Urinary bladder (tissue), 4 donors: ENCODE results near the gene ZBTB21. TPM values are rescaled to one million over a fixed set of nuclear protein-coding genes. Genes with fewer than 3 reads are reported as not detected.

Experiments
- DNase-seq: peaks from one replicate; pipeline ENCODE4 v3.0.0-alpha.2; 2015; ENCODE audit errors: extremely low spot score
- H3K27ac ChIP-seq: one replicate; pipeline ENCODE4 v1.5.1; 2013; ENCODE audit warnings: low read depth, mild to moderate bottlenecking, moderate library complexity
- H3K36me3 ChIP-seq: one replicate; pipeline ENCODE4 v1.6.1; 2013; ENCODE audit warnings: mild to moderate bottlenecking, moderate library complexity; ENCODE audit not compliant: insufficient read depth
- H3K4me1 ChIP-seq: one replicate; pipeline ENCODE4 v1.6.1; 2013; ENCODE audit warnings: mild to moderate bottlenecking, moderate library complexity; ENCODE audit not compliant: insufficient read depth
- H3K4me3 ChIP-seq: one replicate; pipeline ENCODE4 v1.5.1; 2013; ENCODE audit warnings: low read depth, low read length
- WGBS: extraction: QIAGEN DNeasy Blood & Tissue Kit; methylation state at CpG from one replicate; pipeline ENCODE4 v1.1.7; 2013; 5-methylcytosine and 5-hydroxymethylcytosine counted together
- polyA plus RNA-seq: library from polyadenylated mRNA; stranded (reverse); fragments of 200-250 nt; gene quantifications from one replicate; pipeline ENCODE4 v1.2.3, GENCODE V29; 2013
- total RNA-seq: library from RNA; depleted of rRNA; stranded (reverse); fragments of >200 nt; gene quantifications from one replicate; pipeline ENCODE4 v1.2.3, GENCODE V29; 2014
- donor health status: healthy with polysubstance abuse.
- donor health status: healthy.

ZBTB21 gene
- total and polyA plus RNA-seq, 2 donors, result 5.2 to 12.6 TPM

DNA sequence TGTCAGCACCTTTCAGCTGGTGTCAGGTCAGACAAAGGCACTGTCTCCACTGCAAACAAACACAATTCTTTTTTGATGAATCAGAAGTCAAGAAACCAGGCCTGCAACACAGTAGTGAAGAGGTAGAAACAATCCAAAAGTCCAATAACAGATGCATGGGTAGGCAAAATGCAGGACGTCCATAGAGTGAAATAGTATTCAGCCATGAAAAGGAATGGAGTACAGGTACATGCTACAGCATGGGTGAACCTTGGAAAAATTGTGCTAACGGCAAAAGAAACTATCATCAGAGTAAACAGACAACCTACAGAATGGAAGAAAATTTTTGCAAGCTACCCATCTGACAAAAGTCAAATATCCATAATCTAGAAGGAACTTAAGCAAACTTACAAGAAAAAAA, 26.2 kb upstream of the ZBTB21 start:
- H3K4me1 ChIP-seq, result no peaks in the 10 kb centered on the region
- WGBS, result 89% methylated on average over 2 of the region's 2 CpGs
- H3K36me3 ChIP-seq, result no peaks in the 10 kb centered on the region
- no peak overlapping the region for H3K27ac ChIP-seq
- no peak for DNase-seq
- no peak overlapping the region for H3K4me3 ChIP-seq

DNA sequence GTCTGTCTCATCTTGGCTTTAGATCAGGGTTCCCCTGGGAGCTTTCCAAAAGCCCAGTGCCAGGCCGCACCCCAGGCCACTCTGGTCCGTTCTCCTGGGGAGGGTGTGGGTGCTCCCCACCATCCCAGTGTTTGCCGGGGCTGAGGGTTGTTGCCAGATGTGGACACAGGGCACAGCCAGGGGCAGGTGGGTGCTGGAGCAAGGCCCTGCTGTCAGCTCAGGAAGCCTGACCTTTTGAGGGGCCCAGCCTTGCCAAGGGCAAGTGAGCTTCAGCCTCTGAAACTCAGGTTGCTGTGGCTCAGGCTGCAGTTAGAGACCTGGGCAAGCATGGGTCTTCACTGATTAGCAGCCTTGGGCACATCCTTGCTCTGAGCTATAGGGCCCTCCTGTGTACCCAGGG, 22.8 kb upstream of the ZBTB21 start:
- H3K4me1 ChIP-seq, result no peaks in the 10 kb centered on the region
- 82% methylated on average over 3 of the region's 3 CpGs for WGBS
- H3K4me3 ChIP-seq, result no peak overlapping the region
- no peak overlapping the region for H3K27ac ChIP-seq
- H3K36me3 ChIP-seq, result no peaks in the 10 kb centered on the region
- no peak for DNase-seq

DNA sequence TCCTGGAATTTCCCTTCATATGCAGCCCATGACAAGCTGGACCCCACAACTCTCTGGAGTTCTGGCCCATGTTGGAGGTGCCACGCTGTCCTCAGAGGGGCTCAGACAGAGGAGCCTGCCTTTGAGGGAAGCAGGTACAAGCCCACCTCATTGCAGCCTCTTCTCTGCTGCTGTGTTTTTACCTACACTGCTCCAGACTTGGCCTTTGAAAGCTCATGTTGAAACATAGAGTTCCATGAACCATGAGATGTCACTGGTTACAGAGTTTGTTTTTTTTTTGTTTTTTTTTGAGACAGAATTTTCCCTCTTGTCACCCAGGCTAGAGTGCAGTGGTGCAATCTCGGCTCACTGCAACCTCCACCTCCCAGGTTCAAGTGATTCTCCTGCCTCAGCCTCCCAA, 22.1 kb upstream of the ZBTB21 start:
- no peak for DNase-seq
- no peak overlapping the region for H3K4me3 ChIP-seq
- 94% methylated on average over 2 of the region's 2 CpGs for WGBS
- H3K4me1 ChIP-seq, result no peaks in the 10 kb centered on the region
- H3K36me3 ChIP-seq, result no peaks in the 10 kb centered on the region
- no peak overlapping the region for H3K27ac ChIP-seq

DNA sequence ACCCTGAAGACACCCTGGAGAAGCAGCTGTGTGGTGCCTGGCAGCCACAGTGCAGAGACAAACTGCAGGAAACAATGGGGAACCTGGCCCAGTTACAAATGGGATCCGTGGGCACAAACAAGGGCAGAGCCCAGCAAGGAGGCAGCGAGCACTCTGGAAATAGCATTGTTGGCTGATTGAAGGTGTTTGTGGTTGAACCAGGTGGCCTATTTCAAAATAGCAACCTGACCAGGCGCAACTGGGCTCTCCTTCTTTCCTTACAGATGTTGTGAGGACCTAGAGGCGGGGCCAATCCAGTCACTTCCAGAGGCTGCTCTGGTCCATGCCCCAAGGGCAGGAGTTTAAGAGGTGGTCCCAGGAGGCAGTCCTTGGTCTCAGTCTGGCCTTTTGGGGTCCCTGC, 21.7 kb upstream of the ZBTB21 start:
- 81% methylated on average over 4 of the region's 4 CpGs for WGBS
- no peak overlapping the region for H3K4me3 ChIP-seq
- no peak overlapping the region for H3K27ac ChIP-seq
- DNase-seq, result no peak
- no peaks in the 10 kb centered on the region for H3K4me1 ChIP-seq
- no peaks in the 10 kb centered on the region for H3K36me3 ChIP-seq

DNA sequence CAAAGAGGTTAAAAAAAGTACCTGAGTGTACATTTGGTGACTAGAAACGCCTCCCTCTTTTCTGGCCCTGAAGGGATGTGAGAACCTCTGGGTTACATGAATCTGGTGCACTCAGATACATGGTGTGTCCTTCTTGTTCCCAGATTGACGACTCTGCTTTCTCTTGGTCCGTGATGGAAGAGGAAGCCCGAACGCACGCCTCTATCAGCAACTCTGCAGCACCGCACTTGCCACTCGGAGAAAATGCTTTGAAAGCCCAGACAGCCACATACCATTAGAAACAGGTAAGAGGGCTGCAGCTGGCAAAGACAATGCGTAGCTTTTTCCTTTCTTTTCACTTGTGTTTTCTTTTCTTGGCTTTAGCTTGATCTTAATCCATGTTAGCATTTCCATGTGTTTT, 21.1 kb upstream of the ZBTB21 start:
- DNase-seq, result no peak
- H3K4me3 ChIP-seq, result no peak overlapping the region
- 85% methylated on average over 9 of the region's 9 CpGs for WGBS
- no peaks in the 10 kb centered on the region for H3K4me1 ChIP-seq
- H3K36me3 ChIP-seq, result no peaks in the 10 kb centered on the region
- H3K27ac ChIP-seq, result no peak overlapping the region

DNA sequence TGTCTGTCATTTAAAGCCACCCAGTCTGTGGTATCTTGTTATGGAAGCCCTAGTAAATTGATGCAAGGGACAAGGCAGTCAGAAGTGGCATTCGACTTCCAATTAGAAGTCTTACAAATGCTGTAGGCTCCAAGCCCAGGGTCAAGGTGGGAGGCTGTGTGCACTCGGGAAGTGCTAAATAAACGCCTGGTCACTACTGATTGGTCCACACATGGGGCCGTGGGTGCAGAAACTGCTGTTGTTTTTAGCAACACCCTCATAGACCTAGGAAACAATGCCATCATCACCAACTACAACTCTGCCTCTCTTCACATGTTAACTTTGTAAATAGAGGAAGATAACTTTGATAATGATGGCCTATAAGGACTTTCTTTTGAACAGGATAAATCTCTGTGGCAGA, 20.2 kb upstream of the ZBTB21 start:
- H3K4me1 ChIP-seq, result no peaks in the 10 kb centered on the region
- H3K4me3 ChIP-seq, result no peak overlapping the region
- no peak overlapping the region for H3K27ac ChIP-seq
- no peak for DNase-seq
- no peaks in the 10 kb centered on the region for H3K36me3 ChIP-seq
- 88% methylated on average over 4 of the region's 4 CpGs for WGBS

DNA sequence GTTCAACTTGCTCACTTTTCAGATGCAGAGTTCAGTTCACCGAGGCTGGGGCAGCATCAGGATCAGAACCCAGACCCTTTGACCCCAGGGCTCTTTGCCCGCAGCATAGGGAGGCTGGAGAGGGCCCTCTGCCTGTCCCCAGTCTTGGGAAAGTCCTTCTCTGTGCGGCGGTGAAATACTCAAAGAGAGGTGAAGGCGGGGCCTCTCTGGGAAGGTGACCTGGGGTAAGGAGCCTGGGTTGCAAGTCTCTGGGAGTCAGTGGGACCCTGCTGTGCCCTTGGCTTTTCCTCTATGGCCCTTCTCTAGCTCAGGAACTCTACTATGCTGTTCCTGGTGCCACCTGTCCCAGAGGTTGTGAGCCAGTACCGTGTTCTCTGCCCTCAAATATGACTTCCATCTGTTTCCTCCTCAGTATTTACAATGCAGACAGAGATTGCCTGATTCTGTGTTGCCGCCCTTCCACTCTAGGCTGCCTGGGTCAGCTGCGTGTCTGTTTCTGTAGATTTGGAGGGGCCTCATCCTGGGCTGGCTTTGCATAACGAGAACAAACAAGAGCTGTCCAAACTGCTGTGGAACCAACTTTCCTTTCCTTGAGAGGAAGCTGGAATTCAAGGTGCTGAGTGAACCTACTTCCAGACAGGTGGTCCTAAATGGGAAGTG, 18.7 kb upstream of the ZBTB21 start:
- 74% methylated on average over 9 of the region's 9 CpGs for WGBS

DNA sequence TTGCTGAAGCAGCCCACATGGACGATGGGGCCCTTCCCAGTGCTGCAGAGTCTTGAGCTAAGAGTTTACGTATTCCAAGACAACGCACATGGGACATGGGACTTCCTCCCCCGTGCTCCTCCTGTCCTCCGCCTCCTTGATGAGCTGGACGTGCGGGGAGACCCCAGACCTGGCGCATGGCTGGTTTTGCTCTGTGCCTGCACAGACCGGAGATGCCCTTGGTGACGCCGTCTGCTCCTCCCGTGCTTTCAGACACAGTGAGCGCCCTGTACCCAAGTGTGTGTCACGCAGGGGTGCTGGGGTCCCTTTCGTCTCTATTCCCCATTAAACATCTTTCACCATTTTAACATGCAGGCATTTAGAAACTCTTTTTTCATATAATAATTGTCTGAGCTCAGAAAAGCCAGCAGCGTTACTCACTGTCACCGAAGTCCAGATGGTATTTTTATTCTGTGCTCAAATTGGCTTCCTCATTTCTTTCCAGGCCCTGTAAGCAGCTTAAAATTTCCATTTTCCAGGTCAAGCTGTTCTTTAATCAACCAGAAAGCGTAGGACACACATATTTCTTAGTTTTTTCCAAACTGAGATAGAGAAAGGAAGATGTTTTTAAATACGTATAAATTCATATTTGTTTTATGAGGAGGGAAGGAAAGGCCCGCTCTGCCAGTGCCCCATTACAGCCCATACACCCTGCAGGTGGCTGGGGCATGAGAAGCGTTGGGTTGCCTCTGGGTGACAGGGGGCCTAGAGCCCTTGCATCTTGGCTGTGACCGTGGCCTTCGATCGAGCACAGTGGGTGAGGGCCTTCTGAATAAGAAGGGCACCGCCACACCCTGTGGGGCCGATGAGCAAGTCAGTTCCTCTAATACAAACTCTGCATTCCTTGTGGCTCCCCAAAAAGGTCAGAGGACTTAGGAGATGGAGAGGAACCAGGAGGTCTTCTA, 17.9 kb upstream of the ZBTB21 start:
- H3K36me3 ChIP-seq, result no peaks in the 10 kb centered on the region

More for the DNA sequence above, 18.7 kb upstream of the ZBTB21 start:
- no peak for DNase-seq
- Histone ChIP-seq H3K36me3 (no peaks in the 10 kb centered on the region), H3K4me3 (no peak overlapping the region), H3K4me1 (no peaks in the 10 kb centered on the region), H3K27ac (no peak overlapping the region)

DNA sequence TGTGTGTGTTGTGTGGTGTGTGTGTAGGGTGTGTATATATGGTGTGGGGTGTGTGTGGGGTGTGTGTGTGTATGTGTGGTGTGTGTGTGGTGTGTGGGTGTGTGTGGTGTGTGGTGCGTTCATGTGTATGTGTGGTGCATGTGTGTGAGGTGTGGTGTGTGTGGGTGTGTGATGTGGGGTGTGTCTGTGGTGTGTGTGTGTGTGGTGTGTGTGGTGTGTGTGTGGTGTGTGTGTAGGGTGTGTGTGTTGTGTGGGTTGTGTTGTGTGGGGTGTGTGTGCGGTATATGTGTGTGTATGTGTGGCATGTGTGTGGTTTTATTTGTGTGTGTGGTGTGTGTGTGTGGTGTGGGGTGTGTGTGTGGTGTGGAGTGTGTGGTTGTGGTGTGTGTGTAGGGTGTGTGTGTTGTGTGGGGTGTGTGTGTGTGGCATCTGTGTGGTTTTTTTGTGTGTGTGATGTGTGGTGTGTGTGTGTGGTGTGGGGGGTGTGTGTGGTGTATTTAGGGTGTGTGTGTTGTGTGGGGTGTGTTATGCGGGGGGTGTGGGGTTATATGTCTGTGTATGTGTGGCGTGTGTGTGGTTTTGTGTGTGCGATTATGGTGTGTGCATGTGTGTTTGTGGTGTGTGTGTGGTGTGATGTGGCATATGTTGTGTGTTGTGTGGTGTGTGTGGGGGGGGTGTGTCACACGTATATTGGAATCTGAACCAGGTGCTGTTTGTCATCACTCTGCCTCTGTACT, 17.1 kb upstream of the ZBTB21 start:
- H3K36me3 ChIP-seq, result no peaks in the 10 kb centered on the region
- H3K27ac ChIP-seq, result no peak overlapping the region
- no peak overlapping the region for H3K4me3 ChIP-seq
- no peak for DNase-seq
- 85% methylated on average over 6 of the region's 6 CpGs for WGBS
- H3K4me1 ChIP-seq, result no peaks in the 10 kb centered on the region

More for the DNA sequence above, 17.9 kb upstream of the ZBTB21 start:
- Histone ChIP-seq H3K4me3 (no peak overlapping the region), H3K27ac (no peak overlapping the region), H3K4me1 (no peaks in the 10 kb centered on the region)
- 77% methylated on average over 26 of the region's 26 CpGs for WGBS
- DNase-seq, result no peak

DNA sequence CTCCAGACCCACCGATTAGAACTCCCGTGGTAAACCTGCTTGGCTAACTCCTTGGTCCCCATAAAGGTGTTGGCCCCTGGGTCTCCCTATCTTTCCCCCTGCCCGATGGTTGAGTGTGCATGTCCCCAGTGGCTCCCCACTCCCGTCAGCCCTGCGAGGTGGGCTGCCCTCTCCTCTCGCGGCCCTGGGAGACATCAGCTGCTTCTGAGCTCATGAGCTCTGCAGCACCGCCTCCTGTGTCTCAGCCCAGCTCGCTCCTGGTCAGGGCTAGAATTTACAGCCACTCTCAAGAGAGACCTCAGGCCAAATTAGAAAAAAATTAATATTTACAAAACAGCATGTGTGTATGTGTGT, 15.9 kb upstream of the ZBTB21 start:
- Histone ChIP-seq H3K27ac (no peak overlapping the region), H3K4me3 (no peak overlapping the region), H3K4me1 (no peaks in the 10 kb centered on the region), H3K36me3 (no peaks in the 10 kb centered on the region)
- 57% methylated on average over 9 of the region's 9 CpGs for WGBS
- no peak for DNase-seq

DNA sequence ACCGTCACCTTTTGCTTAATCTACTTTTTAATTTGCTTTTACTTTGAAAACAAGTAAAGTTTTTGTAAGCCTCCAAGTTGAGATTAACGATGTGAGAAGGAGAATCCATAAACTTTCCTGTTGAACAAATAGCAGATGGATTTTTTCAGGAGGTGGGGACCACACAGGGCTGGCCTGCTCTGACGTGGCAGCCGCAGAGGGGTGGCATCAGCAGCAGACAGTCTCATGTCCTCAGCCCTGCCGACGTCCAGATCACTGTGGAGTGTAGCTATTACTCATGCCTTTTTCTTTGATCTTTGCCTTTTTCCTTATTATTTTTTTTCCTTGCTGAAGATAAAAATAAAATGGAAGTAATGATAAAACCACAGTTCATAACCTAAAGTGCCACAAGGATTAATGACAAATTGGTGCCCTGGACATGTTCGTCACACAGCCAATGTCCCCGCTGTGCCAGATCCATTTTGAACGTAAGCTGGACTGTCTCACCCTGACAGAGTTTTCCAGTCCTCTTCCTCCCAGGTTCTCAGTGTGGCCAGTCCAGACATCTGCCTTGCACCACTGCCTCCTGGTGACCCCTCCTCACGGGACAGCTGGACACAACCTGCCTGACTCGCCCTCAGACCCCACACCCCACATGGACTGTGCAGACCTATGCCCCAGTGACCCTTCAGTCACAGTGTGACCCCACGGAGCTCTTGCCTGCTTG, 15.4 kb upstream of the ZBTB21 start:
- H3K36me3 ChIP-seq, result no peaks in the 10 kb centered on the region
- no peak for DNase-seq
- H3K4me1 ChIP-seq, result no peaks in the 10 kb centered on the region
- H3K4me3 ChIP-seq, result no peak overlapping the region
- H3K27ac ChIP-seq, result no peak overlapping the region
- 57% methylated on average over 12 of the region's 12 CpGs for WGBS

DNA sequence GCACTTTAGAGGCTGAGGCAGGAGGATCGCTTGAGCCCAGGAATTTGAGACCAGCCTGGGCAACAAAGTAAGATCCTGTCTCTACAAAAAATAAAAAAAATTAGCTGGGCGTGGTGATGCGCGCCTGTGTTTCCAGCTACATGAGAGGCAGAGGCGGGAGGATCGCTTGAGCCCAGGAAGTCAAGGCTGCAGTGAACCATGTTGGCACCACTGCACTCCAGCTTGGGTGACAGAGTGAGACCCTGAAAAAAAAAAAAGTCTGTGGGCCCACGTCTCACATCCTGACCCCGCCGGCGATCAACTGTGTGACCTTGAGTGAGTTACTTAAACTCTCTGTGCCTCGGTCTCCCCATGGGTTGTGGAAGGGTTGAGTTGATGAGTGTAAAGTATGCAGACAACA, 12.7 kb upstream of the ZBTB21 start:
- Histone ChIP-seq H3K4me3 (no peak overlapping the region), H3K4me1 (no peaks in the 10 kb centered on the region), H3K36me3 (no peaks in the 10 kb centered on the region), H3K27ac (no peak overlapping the region)
- 96% methylated on average over 11 of the region's 11 CpGs for WGBS
- no peak for DNase-seq

DNA sequence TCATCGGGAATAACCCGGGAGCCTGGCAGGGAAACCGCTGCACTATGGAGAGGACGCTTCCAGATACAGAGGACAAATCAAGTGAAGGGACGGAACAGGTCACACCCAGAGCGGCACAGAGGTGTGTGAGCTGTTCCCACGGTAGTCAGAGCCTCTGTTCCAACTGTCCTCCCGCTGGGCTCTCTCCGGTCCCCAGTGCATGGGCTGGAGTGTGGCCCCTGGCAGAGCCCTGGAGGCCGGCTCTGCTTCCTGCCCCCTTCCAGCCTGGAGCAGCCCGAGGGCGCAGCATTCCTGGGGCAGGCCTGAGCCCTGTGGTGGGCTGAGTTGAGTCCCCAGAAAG, 11.9 kb upstream of the ZBTB21 start:
- H3K36me3 ChIP-seq, result no peaks in the 10 kb centered on the region
- H3K4me1 ChIP-seq, result no peaks in the 10 kb centered on the region
- no peak overlapping the region for H3K4me3 ChIP-seq
- DNase-seq, result no peak
- no peak overlapping the region for H3K27ac ChIP-seq
- WGBS, result 74% methylated on average over 12 of the region's 12 CpGs
